ENCODE measurements around the gene ISY1.
"Not testable (repeated sequence)": the region's sequence is repeated elsewhere in the genome, so short reads cannot be mapped to it uniquely, and the experiment has no call there.

Gene ISY1

GRCh38 chr3:129120254-129121004 lies 40.4 kb downstream of the ISY1 start:
- peak; percentile 67 to 81 for DNase-seq (ENCODE audit: low read depth in 2 of 2)

- DNase-seq (ENCODE audit: low read depth in 2 of 2): no peak
Observed at GRCh38 chr3:129119365-129120100, 41.3 kb downstream of the ISY1 start.

GRCh38 chr3:129118745-129119144 lies 42.1 kb downstream of the ISY1 start:
- peak in 1 of 2 donors; percentile 17 for DNase-seq (ENCODE audit: low read depth in 2 of 2)

- no peak for DNase-seq (ENCODE audit: low read depth in 2 of 2)
Observed at GRCh38 chr3:129117134-129117533, 43.7 kb downstream of the ISY1 start.

- no peak for DNase-seq (ENCODE audit: low read depth in 2 of 2)
Observed at GRCh38 chr3:129116482-129116946, 44.3 kb downstream of the ISY1 start.

GRCh38 chr3:129114455-129114854 lies 46.4 kb downstream of the ISY1 start:
- DNase-seq (ENCODE audit: low read depth in 2 of 2): no peak

GRCh38 chr3:129112308-129113052 lies 48.4 kb downstream of the ISY1 start:
- DNase-seq (ENCODE audit: low read depth in 2 of 2): no peak

GRCh38 chr3:129111076-129111780 lies 49.6 kb downstream of the ISY1 start:
- DNase-seq (ENCODE audit: low read depth in 2 of 2): not testable (repeated sequence)

GRCh38 chr3:129107793-129108192 lies 53.1 kb downstream of the ISY1 start:
- DNase-seq (ENCODE audit: low read depth in 2 of 2): no peak

- DNase-seq (ENCODE audit: low read depth in 2 of 2): no peak
Observed at GRCh38 chr3:129106866-129107565, 53.8 kb downstream of the ISY1 start.

GRCh38 chr3:129106320-129106719 lies 54.5 kb downstream of the ISY1 start:
- no peak for DNase-seq (ENCODE audit: low read depth in 2 of 2)

- no peak for DNase-seq (ENCODE audit: low read depth in 2 of 2)
Observed at GRCh38 chr3:129105862-129106261, 55.0 kb downstream of the ISY1 start.

GRCh38 chr3:129104498-129105079 lies 56.3 kb downstream of the ISY1 start:
- DNase-seq (ENCODE audit: low read depth in 2 of 2): no peak

GRCh38 chr3:129104051-129104450 lies 56.8 kb downstream of the ISY1 start:
- DNase-seq (ENCODE audit: low read depth in 2 of 2): no peak

- DNase-seq (ENCODE audit: low read depth in 2 of 2): no peak
Observed at GRCh38 chr3:129103296-129103695, 57.6 kb downstream of the ISY1 start.

GRCh38 chr3:129101370-129102138 lies 59.3 kb downstream of the ISY1 start:
- no peak for DNase-seq (ENCODE audit: low read depth in 2 of 2)

GRCh38 chr3:129100274-129100673 lies 60.6 kb downstream of the ISY1 start:
- DNase-seq (ENCODE audit: low read depth in 2 of 2): no peak

GRCh38 chr3:129095285-129095684 lies 65.6 kb downstream of the ISY1 start:
- no peak for DNase-seq (ENCODE audit: low read depth in 2 of 2)

- DNase-seq (ENCODE audit: low read depth in 2 of 2): not testable (repeated sequence)
Observed at GRCh38 chr3:129088312-129088711, 72.6 kb downstream of the ISY1 start.

GRCh38 chr3:129087904-129088303 lies 73.0 kb downstream of the ISY1 start:
- not testable (repeated sequence) for DNase-seq (ENCODE audit: low read depth in 2 of 2)

Data from stimulated activated CD8-positive, alpha-beta memory T cell treated with anti-CD3 and anti-CD28 coated beads, Interleukin-2, amount 100 ng/mL, for 1 hour (primary cell).